Bronchial epithelial cell (primary cell): ENCODE measurements around the gene DPYSL4. TPM values are rescaled to one million over a fixed set of nuclear protein-coding genes. Genes with fewer than 3 reads are reported as not detected.

Experiments used
- DNase-seq: peaks from one replicate; pipeline ENCODE4 v3.0.0-alpha.2; 2010; ENCODE audit warnings: low read depth
- FAIRE-seq: peaks from 2 replicates; lab custom pipeline; 2011; peaks lifted over from hg19 to GRCh38; lab: Jason Lieb, UNC
- H3K27me3 ChIP-seq: 2 replicates; pipeline ENCODE4 v1.5.1; 2011; ENCODE audit warnings: low read length; ENCODE audit not compliant: control insufficient read depth, insufficient read depth
- H3K36me3 ChIP-seq: 2 replicates; pipeline ENCODE4 v1.5.1; 2011; ENCODE audit warnings: low read length; ENCODE audit not compliant: control insufficient read depth, insufficient read depth
- H3K4me3 ChIP-seq: 2 replicates; pipeline ENCODE4 v1.5.1; 2011; ENCODE audit warnings: mild to moderate bottlenecking, low read depth, low read length, control low read depth
- CTCF ChIP-seq: IDR thresholded peaks from 2 replicates; pipeline ENCODE4 v1.5.1; 2011; ENCODE audit warnings: mild to moderate bottlenecking, moderate library complexity, low read length, control low read depth, inconsistent platforms; ENCODE audit not compliant: insufficient read depth, severe bottlenecking
- total RNA-seq: library from RNA; depleted of rRNA; stranded (reverse); fragments of >200 nt; gene quantifications from 2 replicates; pipeline ENCODE4 v1.2.1, GENCODE V29; 2014

DPYSL4 gene
- total RNA-seq, 1 donor from 2014 or later, result 0.26 TPM

- FAIRE-seq (no peak), DNase-seq (no peak)
- Histone ChIP-seq H3K27me3 (no peaks in the 10 kb centered on the region), H3K36me3 (no peaks in the 10 kb centered on the region), H3K4me3 (no peak overlapping the region)
- no peak for TF ChIP-seq CTCF
These were observed 15.6 kb downstream of the DPYSL4 start for GRCh38 chr10:132202070-132202970.

- DNase-seq, result no peak
- FAIRE-seq, result no peak
- no peaks in the 10 kb centered on the region for H3K36me3 ChIP-seq
- no peak for TF ChIP-seq CTCF
- H3K27me3 ChIP-seq, result no peaks in the 10 kb centered on the region
- H3K4me3 ChIP-seq, result no peak overlapping the region
These were observed 16.7 kb downstream of the DPYSL4 start for GRCh38 chr10:132203256-132204077.

- DNase-seq (no peak), FAIRE-seq (no peak)
- Histone ChIP-seq H3K36me3 (no peaks in the 10 kb centered on the region), H3K4me3 (no peak overlapping the region), H3K27me3 (no peaks in the 10 kb centered on the region)
- TF ChIP-seq CTCF, result no peak
These were observed 17.5 kb downstream of the DPYSL4 start for GRCh38 chr10:132204078-132204780.

- Histone ChIP-seq H3K36me3 (no peaks in the 10 kb centered on the region), H3K4me3 (no peak overlapping the region), H3K27me3 (no peaks in the 10 kb centered on the region)
- TF ChIP-seq CTCF, result no peak
- no peak for FAIRE-seq
- DNase-seq, result no peak
These were observed 18.2 kb downstream of the DPYSL4 start for GRCh38 chr10:132204781-132205473.

GRCh38 chr10:132205650-132206376 lies 19.1 kb downstream of the DPYSL4 start:
- no peak for TF ChIP-seq CTCF
- no peak for DNase-seq
- Histone ChIP-seq H3K4me3 (no peak overlapping the region), H3K27me3 (no peaks in the 10 kb centered on the region), H3K36me3 (no peaks in the 10 kb centered on the region)
- no peak for FAIRE-seq
